8988T (cell line): ENCODE data around the gene EIF5AL1.

Source experiments
- DNase-seq: peaks from one replicate; pipeline ENCODE4 v3.0.0; 2011

EIF5AL1 gene

GRCh38 chr10:79561257-79561656 lies 48.9 kb downstream of the EIF5AL1 start:
- DNase-seq = no peak

GRCh38 chr10:79562135-79562756 lies 49.9 kb downstream of the EIF5AL1 start:
- peak; percentile 25 for DNase-seq

- no peak for DNase-seq
These were observed 51.1 kb downstream of the EIF5AL1 start for GRCh38 chr10:79563426-79563825.
